CD4-positive, alpha-beta T cell treated with Interleukin-17A for 4 hours (primary cell): Measurements from ENCODE around the gene SP6.

Experiments
- DNase-seq: peaks from one replicate; pipeline ENCODE4 v3.0.0-alpha.2; 2020; ENCODE audit warnings: mixed read lengths

Gene SP6

GRCh38 chr17:47879028-47879585 lies 28.1 kb upstream of the SP6 start:
- no peak for DNase-seq

- DNase-seq, result no peak
These were observed 27.5 kb upstream of the SP6 start for GRCh38 chr17:47878203-47879027.

GRCh38 chr17:47877368-47878034 lies 26.5 kb upstream of the SP6 start:
- no peak for DNase-seq

GRCh38 chr17:47875011-47875985 lies 24.3 kb upstream of the SP6 start:
- no peak for DNase-seq

- DNase-seq, result no peak
These were observed 22.5 kb upstream of the SP6 start for GRCh38 chr17:47873200-47874090.

- DNase-seq, result no peak
These were observed 21.7 kb upstream of the SP6 start for GRCh38 chr17:47872651-47873161.

GRCh38 chr17:47872019-47872650 lies 21.2 kb upstream of the SP6 start:
- DNase-seq, result no peak

GRCh38 chr17:47871048-47871447 lies 20.1 kb upstream of the SP6 start:
- DNase-seq, result no peak

GRCh38 chr17:47870056-47870455 lies 19.1 kb upstream of the SP6 start:
- DNase-seq, result no peak

GRCh38 chr17:47869114-47869513 lies 18.2 kb upstream of the SP6 start:
- DNase-seq, result no peak

GRCh38 chr17:47867813-47868533 lies 17.0 kb upstream of the SP6 start:
- DNase-seq, result no peak

GRCh38 chr17:47866941-47867340 lies 16.0 kb upstream of the SP6 start:
- DNase-seq, result no peak

GRCh38 chr17:47864791-47865216 lies 13.8 kb upstream of the SP6 start:
- DNase-seq, result no peak

- no peak for DNase-seq
These were observed 11.9 kb upstream of the SP6 start for GRCh38 chr17:47862621-47863440.

GRCh38 chr17:47860386-47860785 lies 9.4 kb upstream of the SP6 start:
- DNase-seq, result no peak

GRCh38 chr17:47857551-47858455 lies 6.8 kb upstream of the SP6 start:
- no peak for DNase-seq

- no peak for DNase-seq
These were observed 5.9 kb upstream of the SP6 start for GRCh38 chr17:47856830-47857229.

GRCh38 chr17:47855737-47856136 lies 4.8 kb upstream of the SP6 start:
- no peak for DNase-seq
